ENCODE measurements around the gene ADAM12.

Gene ADAM12

DNA sequence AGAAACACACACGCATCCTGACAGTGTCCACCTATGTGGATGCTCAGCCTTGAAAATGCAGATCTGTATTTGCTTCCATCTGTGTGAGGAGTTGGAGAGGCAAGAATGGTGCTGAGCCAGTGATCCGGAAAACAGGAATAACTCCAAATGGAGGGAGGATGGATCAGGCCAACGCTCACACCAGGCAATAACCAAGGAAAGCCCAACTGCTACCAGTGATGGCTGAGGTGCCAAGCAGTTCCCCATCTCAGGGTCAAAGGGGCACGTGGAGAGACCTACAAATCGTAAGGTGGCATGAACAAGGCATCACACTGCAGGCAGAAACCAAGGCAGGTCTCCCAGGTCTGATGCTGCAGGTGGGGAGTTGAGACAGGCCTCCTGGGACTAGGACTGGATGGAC is 153.6 kb downstream of the ADAM12 start:
- no peaks in the 10 kb centered on the region for H4K20me1 ChIP-seq (ENCODE audit: insufficient read depth, low read length)
- no peak for TF ChIP-seq EZH2phosphoT487 (IDR thresholded peaks at IDR 0.05; ENCODE audit: low read depth)
- TF ChIP-seq, protein P1, sequence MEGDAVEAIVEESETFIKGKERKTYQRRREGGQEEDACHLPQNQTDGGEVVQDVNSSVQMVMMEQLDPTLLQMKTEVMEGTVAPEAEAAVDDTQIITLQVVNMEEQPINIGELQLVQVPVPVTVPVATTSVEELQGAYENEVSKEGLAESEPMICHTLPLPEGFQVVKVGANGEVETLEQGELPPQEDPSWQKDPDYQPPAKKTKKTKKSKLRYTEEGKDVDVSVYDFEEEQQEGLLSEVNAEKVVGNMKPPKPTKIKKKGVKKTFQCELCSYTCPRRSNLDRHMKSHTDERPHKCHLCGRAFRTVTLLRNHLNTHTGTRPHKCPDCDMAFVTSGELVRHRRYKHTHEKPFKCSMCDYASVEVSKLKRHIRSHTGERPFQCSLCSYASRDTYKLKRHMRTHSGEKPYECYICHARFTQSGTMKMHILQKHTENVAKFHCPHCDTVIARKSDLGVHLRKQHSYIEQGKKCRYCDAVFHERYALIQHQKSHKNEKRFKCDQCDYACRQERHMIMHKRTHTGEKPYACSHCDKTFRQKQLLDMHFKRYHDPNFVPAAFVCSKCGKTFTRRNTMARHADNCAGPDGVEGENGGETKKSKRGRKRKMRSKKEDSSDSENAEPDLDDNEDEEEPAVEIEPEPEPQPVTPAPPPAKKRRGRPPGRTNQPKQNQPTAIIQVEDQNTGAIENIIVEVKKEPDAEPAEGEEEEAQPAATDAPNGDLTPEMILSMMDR (IDR thresholded peaks at IDR 0.05; ENCODE audit: low read depth, low read length), result no peak
- H3K9ac ChIP-seq (ENCODE audit: low read length), result no peak overlapping the region
- no peak overlapping the region for H3K4me2 ChIP-seq (ENCODE audit: low read length)
- no peaks in the 10 kb centered on the region for H3K9me3 ChIP-seq (ENCODE audit: insufficient read depth, low read length)
- H3K4me1 ChIP-seq (ENCODE audit: low read length), result no peaks in the 10 kb centered on the region
- H3K36me3 ChIP-seq (replicated peaks; ENCODE audit: low read depth, low read length), result no peaks in the 10 kb centered on the region
- no peak overlapping the region for H3K4me3 ChIP-seq (ENCODE audit: low read length)
- H3K79me2 ChIP-seq (ENCODE audit: low read length), result no peaks in the 10 kb centered on the region
- H2AFZ ChIP-seq (ENCODE audit: low read depth, low read length), result no peak overlapping the region
- H3K27me3 ChIP-seq (ENCODE audit: low read depth, low read length), result no peaks in the 10 kb centered on the region
- H3K27ac ChIP-seq (ENCODE audit: low read length), result no peak overlapping the region

DNA sequence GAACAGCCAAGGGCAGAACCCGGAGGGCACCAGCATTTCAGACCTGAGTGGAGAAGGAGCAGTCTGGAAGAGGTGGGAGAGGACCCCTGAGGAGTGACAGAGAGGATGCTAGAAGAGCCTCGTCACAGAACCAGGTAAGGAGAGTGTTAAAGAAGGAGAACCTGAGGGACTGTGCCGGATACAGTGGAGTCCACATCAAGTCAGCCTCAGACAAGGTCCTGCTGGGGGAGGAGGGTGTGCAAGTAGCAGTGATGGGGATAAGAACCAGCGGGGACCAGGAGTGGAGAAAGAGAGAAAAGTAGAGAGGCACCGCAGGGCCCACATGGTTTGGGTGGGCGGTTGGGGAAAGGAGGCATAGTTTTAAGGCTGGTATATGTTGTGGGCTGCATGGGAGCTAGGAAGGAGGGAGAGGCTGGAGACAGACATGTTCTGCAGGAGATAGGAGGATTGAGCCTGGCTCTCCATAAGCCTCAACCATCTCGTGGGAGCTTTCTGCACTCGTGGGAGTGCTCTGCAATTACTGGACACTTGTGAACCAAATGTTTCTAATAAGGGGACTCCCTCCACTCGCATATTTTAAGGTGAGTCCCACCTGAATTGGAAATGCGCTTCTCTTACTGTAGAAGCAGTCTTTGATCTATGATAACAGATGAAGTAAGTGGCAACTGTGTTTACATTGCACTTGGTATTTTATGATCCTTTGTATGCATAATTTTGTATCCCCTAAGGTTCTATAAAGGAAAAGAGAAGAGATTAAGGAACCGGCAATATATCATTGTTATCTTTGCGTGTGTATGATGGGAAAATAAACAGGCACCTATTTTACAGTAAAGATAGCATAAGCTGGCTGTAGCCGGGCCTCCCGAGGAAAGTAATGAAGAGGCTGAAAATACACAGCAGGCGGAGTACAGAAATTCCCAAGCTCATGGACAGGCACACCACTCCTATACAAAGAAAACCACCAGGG is 154.8 kb downstream of the ADAM12 start:
- Histone ChIP-seq H3K27ac (ENCODE audit: low read length) (no peak overlapping the region), H3K4me2 (ENCODE audit: low read length) (no peak overlapping the region), H3K4me1 (ENCODE audit: low read length) (no peaks in the 10 kb centered on the region), H3K79me2 (ENCODE audit: low read length) (no peaks in the 10 kb centered on the region), H4K20me1 (ENCODE audit: insufficient read depth, low read length) (no peaks in the 10 kb centered on the region), H3K27me3 (ENCODE audit: low read depth, low read length) (no peaks in the 10 kb centered on the region), H2AFZ (ENCODE audit: low read depth, low read length) (no peak overlapping the region), H3K9ac (ENCODE audit: low read length) (no peak overlapping the region), H3K4me3 (ENCODE audit: low read length) (no peak overlapping the region), H3K9me3 (ENCODE audit: insufficient read depth, low read length) (no peaks in the 10 kb centered on the region), H3K36me3 (replicated peaks; ENCODE audit: low read depth, low read length) (no peaks in the 10 kb centered on the region)
- TF ChIP-seq, protein P1 (IDR thresholded peaks at IDR 0.05; ENCODE audit: low read depth, low read length), result no peak
- TF ChIP-seq EZH2phosphoT487 (IDR thresholded peaks at IDR 0.05; ENCODE audit: low read depth), result no peak

DNA sequence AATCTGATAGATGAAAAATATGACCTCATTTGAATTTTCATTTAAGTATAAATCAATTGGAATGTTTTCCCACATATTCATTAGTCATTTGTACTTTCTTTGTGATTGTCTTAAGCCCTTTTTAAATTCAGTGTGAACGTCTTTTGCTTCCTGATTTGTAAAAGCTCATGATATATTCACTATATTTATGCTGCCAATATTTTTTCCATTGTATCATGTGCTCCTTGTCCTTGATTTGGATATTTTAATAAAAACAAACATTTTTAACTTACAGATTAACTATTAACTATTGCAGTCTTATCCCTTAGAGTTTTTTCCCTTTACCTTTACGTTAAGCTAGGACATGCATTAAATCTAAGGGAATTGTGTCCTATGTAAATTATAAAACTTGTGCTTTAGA is 157.7 kb downstream of the ADAM12 start:
- no peak overlapping the region for H2AFZ ChIP-seq (ENCODE audit: low read depth, low read length)
- H3K4me2 ChIP-seq (ENCODE audit: low read length), result no peak overlapping the region
- no peaks in the 10 kb centered on the region for H3K36me3 ChIP-seq (replicated peaks; ENCODE audit: low read depth, low read length)
- H3K27me3 ChIP-seq (ENCODE audit: low read depth, low read length), result no peaks in the 10 kb centered on the region
- H3K79me2 ChIP-seq (ENCODE audit: low read length), result no peaks in the 10 kb centered on the region
- TF ChIP-seq EZH2phosphoT487 (IDR thresholded peaks at IDR 0.05; ENCODE audit: low read depth), result no peak
- TF ChIP-seq, protein P1 (IDR thresholded peaks at IDR 0.05; ENCODE audit: low read depth, low read length), result no peak
- no peak overlapping the region for H3K4me3 ChIP-seq (ENCODE audit: low read length)
- no peaks in the 10 kb centered on the region for H4K20me1 ChIP-seq (ENCODE audit: insufficient read depth, low read length)
- no peaks in the 10 kb centered on the region for H3K4me1 ChIP-seq (ENCODE audit: low read length)
- no peak overlapping the region for H3K27ac ChIP-seq (ENCODE audit: low read length)
- no peak overlapping the region for H3K9ac ChIP-seq (ENCODE audit: low read length)
- no peaks in the 10 kb centered on the region for H3K9me3 ChIP-seq (ENCODE audit: insufficient read depth, low read length)

DNA sequence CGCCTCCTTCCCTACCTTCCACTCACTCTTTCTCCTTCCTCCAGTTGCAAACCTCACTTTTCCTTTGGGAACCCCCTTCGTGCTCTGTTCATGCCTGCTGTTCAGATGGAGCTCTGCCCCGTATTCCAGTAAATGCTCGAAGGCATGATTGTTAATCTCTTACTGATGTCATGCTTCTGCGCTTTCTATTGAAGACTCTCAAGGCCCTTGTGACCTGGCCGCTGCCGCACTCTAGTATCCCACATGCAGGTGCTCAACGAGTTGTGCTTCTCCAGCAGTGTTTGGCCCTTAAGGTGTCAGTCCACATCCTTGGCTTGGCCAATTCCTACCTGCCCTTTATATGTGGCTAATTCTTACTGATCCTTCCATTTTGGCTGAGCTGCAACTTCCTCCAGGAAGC is 158.6 kb downstream of the ADAM12 start:
- no peaks in the 10 kb centered on the region for H3K9me3 ChIP-seq (ENCODE audit: insufficient read depth, low read length)
- no peaks in the 10 kb centered on the region for H3K36me3 ChIP-seq (replicated peaks; ENCODE audit: low read depth, low read length)
- H3K27me3 ChIP-seq (ENCODE audit: low read depth, low read length), result no peaks in the 10 kb centered on the region
- no peak overlapping the region for H3K4me3 ChIP-seq (ENCODE audit: low read length)
- H3K4me1 ChIP-seq (ENCODE audit: low read length), result no peaks in the 10 kb centered on the region
- TF ChIP-seq, protein P1 (IDR thresholded peaks at IDR 0.05; ENCODE audit: low read depth, low read length), result no peak
- no peak for TF ChIP-seq EZH2phosphoT487 (IDR thresholded peaks at IDR 0.05; ENCODE audit: low read depth)
- H3K27ac ChIP-seq (ENCODE audit: low read length), result no peak overlapping the region
- H3K9ac ChIP-seq (ENCODE audit: low read length), result no peak overlapping the region
- no peaks in the 10 kb centered on the region for H4K20me1 ChIP-seq (ENCODE audit: insufficient read depth, low read length)
- H2AFZ ChIP-seq (ENCODE audit: low read depth, low read length), result no peak overlapping the region
- H3K79me2 ChIP-seq (ENCODE audit: low read length), result no peaks in the 10 kb centered on the region
- H3K4me2 ChIP-seq (ENCODE audit: low read length), result no peak overlapping the region

Data from OCI-LY3 (cell line).